ENCODE measurements around the gene CSMD2.

GRCh38 chr1:33782776-33783175 lies 382.3 kb downstream of the CSMD2 start:
- no peak for TF ChIP-seq POLR2A (IDR thresholded peaks at IDR 0.05)
- TF ChIP-seq CTCF (IDR thresholded peaks at IDR 0.05 in 4 of 5, conservative IDR thresholded peaks at IDR 0.05 in 1 of 5) = no peak

Measured in gastrocnemius medialis (tissue), 4 donors.